ENCODE data around the gene EVPL. TPM values are rescaled to one million over a fixed set of nuclear protein-coding genes. Genes with fewer than 3 reads are reported as not detected.

The EVPL gene
- total and polyA plus RNA-seq, 2 experiments from 2014 or later = 2.0 to 2.7 TPM

DNA sequence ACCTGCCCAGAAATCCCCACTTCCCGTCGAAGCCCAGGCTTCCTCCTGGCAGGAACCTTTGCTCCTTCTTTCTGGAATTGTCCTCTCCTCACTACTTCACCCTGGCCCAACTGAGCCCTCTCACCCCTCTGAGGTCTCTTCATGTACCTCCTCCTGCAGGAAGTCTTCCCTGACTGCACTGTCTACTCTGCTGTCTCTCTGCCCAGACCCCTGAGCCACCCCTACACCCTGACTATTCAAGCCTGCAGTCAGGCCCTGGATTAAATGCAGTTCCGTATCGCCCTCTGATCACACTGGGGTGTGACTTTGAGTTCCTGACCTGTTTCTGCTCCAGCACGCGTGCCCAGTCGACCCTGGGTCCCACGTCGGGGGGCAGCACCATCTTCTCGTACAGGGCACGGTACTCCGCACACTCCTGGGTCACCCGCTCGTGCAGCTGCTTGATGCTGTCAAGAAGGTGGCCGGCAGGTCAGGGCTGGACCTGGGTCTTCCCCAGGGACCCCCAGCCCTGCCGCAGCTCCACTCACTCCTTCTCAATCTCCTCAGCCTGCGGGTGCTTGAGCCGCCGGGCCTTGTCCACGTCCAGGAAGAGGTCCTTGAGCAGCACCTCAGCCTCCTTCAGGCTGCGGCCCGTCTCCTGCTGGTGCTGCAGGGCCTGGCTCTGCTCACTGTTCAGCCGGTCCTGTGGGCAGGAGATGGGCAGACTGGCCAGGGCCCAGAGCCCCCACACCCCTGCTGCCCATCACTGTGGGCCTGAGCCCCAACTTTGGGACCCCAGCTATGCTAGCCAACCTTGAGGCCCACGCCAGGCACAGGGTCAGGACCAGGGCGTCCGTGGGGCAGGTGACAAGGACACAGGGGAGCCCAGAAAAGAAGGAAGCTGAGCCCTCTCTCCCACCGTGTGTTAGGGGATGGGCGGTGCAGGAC lies 3.9 kb downstream of the EVPL start:
- H3K36me3 ChIP-seq (replicated peaks; ENCODE audit: insufficient read depth, low read depth) = no peaks in the 10 kb centered on the region
- H4K20me1 ChIP-seq (ENCODE audit: insufficient read depth, poor library complexity, severe bottlenecking) = no peaks in the 10 kb centered on the region
- no peak overlapping the region for H2AFZ ChIP-seq
- TF ChIP-seq, protein P1, sequence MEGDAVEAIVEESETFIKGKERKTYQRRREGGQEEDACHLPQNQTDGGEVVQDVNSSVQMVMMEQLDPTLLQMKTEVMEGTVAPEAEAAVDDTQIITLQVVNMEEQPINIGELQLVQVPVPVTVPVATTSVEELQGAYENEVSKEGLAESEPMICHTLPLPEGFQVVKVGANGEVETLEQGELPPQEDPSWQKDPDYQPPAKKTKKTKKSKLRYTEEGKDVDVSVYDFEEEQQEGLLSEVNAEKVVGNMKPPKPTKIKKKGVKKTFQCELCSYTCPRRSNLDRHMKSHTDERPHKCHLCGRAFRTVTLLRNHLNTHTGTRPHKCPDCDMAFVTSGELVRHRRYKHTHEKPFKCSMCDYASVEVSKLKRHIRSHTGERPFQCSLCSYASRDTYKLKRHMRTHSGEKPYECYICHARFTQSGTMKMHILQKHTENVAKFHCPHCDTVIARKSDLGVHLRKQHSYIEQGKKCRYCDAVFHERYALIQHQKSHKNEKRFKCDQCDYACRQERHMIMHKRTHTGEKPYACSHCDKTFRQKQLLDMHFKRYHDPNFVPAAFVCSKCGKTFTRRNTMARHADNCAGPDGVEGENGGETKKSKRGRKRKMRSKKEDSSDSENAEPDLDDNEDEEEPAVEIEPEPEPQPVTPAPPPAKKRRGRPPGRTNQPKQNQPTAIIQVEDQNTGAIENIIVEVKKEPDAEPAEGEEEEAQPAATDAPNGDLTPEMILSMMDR (IDR thresholded peaks at IDR 0.05; ENCODE audit: poor library complexity) = no peak
- TF ChIP-seq EZH2 (IDR thresholded peaks at IDR 0.05; ENCODE audit: borderline replicate concordance) (no peak), EZH2phosphoT487 (IDR thresholded peaks at IDR 0.05; ENCODE audit: low read depth, severe bottlenecking, unreplicated experiment) (no peak)
- 91% methylated on average over 22 of the region's 28 CpGs for WGBS (ENCODE audit: low lambda C conversion rate, missing lambda C conversion rate)
- no peak for DNase-seq (ENCODE audit: low spot score)
- H3K4me3 ChIP-seq = no peak overlapping the region
- no peaks in the 10 kb centered on the region for H3K9me3 ChIP-seq (ENCODE audit: low read depth)
- no peaks in the 10 kb centered on the region for H3K4me1 ChIP-seq (ENCODE audit: insufficient read depth)
- H3K27ac ChIP-seq = no peak overlapping the region
- H3K9me2 ChIP-seq (replicated peaks; ENCODE audit: insufficient read depth) = no peaks in the 10 kb centered on the region
- no peaks in the 10 kb centered on the region for H3K27me3 ChIP-seq
- H3K79me2 ChIP-seq = no peaks in the 10 kb centered on the region
- no peak overlapping the region for H3K4me2 ChIP-seq

DNA sequence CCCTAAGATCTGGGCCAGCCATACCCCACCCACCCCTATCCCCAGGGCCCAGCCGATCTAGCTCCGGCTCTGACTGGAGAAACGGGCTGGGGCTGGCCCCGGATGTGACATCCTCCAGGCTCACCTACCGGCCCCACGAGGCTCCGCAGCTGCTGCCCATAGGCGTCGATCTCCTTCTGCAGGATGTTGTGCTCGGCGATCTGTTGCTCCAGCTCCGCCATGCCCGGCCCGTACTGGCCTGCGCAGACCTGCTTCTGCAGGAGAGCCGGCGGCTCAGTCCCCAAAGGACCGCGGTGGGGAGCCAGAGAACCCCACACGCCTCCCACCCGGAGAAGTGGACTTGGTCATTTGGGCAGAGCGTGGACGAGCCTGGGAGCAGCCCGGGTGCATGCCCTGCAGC lies 4.8 kb downstream of the EVPL start:
- Histone ChIP-seq H3K4me1 (ENCODE audit: insufficient read depth) (no peaks in the 10 kb centered on the region), H3K9me3 (ENCODE audit: low read depth) (no peaks in the 10 kb centered on the region), H3K4me3 (no peak overlapping the region), H2AFZ (no peak overlapping the region), H4K20me1 (ENCODE audit: insufficient read depth, poor library complexity, severe bottlenecking) (no peaks in the 10 kb centered on the region), H3K4me2 (no peak overlapping the region), H3K9me2 (replicated peaks; ENCODE audit: insufficient read depth) (no peaks in the 10 kb centered on the region), H3K79me2 (no peaks in the 10 kb centered on the region), H3K36me3 (replicated peaks; ENCODE audit: insufficient read depth, low read depth) (no peaks in the 10 kb centered on the region), H3K27me3 (no peaks in the 10 kb centered on the region), H3K27ac (no peak overlapping the region)
- 87% methylated on average over 24 of the region's 24 CpGs for WGBS (ENCODE audit: low lambda C conversion rate, missing lambda C conversion rate)
- TF ChIP-seq EZH2phosphoT487 (IDR thresholded peaks at IDR 0.05; ENCODE audit: low read depth, severe bottlenecking, unreplicated experiment) (no peak), EZH2 (IDR thresholded peaks at IDR 0.05; ENCODE audit: borderline replicate concordance) (no peak)
- TF ChIP-seq, protein P1 (IDR thresholded peaks at IDR 0.05; ENCODE audit: poor library complexity) = no peak
- no peak for DNase-seq (ENCODE audit: low spot score)

DNA sequence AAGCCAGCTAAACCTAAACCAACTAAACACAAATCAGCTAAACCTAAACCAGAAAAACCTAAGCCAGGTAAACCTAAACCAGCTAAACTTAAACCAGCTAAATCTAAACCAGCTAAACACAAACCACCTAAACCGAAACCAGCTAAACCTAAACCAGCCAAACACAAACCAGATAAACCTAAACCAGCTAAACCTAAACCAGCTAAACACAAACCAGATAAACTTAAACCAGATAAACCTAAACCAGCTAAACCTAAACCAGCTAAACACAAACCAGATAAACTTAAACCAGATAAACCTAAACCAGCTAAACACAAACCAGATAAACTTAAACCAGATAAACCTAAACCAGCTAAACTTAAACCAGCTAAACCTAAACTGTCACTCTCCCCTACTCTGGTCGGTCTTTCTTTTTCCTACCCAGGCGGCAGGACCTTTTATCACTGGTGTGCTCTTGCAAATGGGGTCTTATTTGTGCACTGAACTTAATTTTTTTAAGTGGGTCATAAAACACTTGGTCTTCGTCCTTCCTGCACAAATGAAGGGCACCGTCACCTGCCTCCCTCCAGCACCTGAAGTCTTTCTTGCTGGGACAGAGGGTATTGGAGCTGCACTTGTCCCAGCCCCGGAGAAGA lies 7.2 kb downstream of the EVPL start:
- H3K36me3 ChIP-seq (replicated peaks; ENCODE audit: insufficient read depth, low read depth) = no peaks in the 10 kb centered on the region
- no peaks in the 10 kb centered on the region for H3K79me2 ChIP-seq
- no peaks in the 10 kb centered on the region for H4K20me1 ChIP-seq (ENCODE audit: insufficient read depth, poor library complexity, severe bottlenecking)
- no peak overlapping the region for H3K4me3 ChIP-seq
- H3K9me3 ChIP-seq (ENCODE audit: low read depth) = no peaks in the 10 kb centered on the region
- no peak for DNase-seq (ENCODE audit: low spot score)
- H3K27ac ChIP-seq = no peak overlapping the region
- H3K27me3 ChIP-seq = no peaks in the 10 kb centered on the region
- H3K9me2 ChIP-seq (replicated peaks; ENCODE audit: insufficient read depth) = no peaks in the 10 kb centered on the region
- no peak overlapping the region for H3K4me2 ChIP-seq
- no peaks in the 10 kb centered on the region for H3K4me1 ChIP-seq (ENCODE audit: insufficient read depth)
- WGBS (ENCODE audit: low lambda C conversion rate, missing lambda C conversion rate) = 63% methylated on average over 6 of the region's 6 CpGs
- H2AFZ ChIP-seq = no peak overlapping the region
- TF ChIP-seq EZH2phosphoT487 (IDR thresholded peaks at IDR 0.05; ENCODE audit: low read depth, severe bottlenecking, unreplicated experiment) = no peak
- TF ChIP-seq, protein P1 (IDR thresholded peaks at IDR 0.05; ENCODE audit: poor library complexity) = no peak
- no peak for TF ChIP-seq EZH2 (IDR thresholded peaks at IDR 0.05; ENCODE audit: borderline replicate concordance)
